ENCODE measurements around the gene HCN2.

GRCh38 chr19:555474-555808 is 34.2 kb upstream of the HCN2 start:
- TF ChIP-seq CTCF (IDR thresholded peaks at IDR 0.05; ENCODE audit: insufficient read depth, low read depth, low read length) (no peak), EZH2 (IDR thresholded peaks at IDR 0.05; ENCODE audit: insufficient read depth, low read length) (no peak)
